Subcutaneous abdominal adipose tissue (tissue), 5 donors: ENCODE data around the gene CRYBG2.

ENCODE experiments used
- H3K27ac ChIP-seq: one replicate; pipeline ENCODE4 v1.7.0; 2013; ENCODE audit warnings: low read depth, mild to moderate bottlenecking, inconsistent platforms, low read length, moderate library complexity
- H3K27me3 ChIP-seq, 5 donors: one replicate each; pipeline ENCODE4 v1.7.0; 2013; ENCODE audit warnings: low read length in 5 of 5, inconsistent platforms in 1 of 5; ENCODE audit not compliant: control insufficient read depth in 5 of 5, insufficient read depth in 4 of 5
- H3K36me3 ChIP-seq, 5 donors: one replicate each; pipeline ENCODE4 v1.7.0; 2013; ENCODE audit warnings: low read length in 5 of 5; ENCODE audit not compliant: control insufficient read depth in 5 of 5, insufficient read depth in 5 of 5
- H3K4me1 ChIP-seq, 5 donors: one replicate each; pipeline ENCODE4 v1.7.0; 2013; ENCODE audit warnings: low read length in 5 of 5, mild to moderate bottlenecking in 3 of 5, moderate library complexity in 1 of 5; ENCODE audit not compliant: control insufficient read depth in 5 of 5, insufficient read depth in 5 of 5
- H3K4me3 ChIP-seq, 5 donors: one replicate each; pipeline ENCODE4 v1.7.0; 2013; ENCODE audit warnings: low read length in 5 of 5, low read depth in 1 of 5
- H3K9ac ChIP-seq, 5 donors: one replicate each; pipeline ENCODE4 v1.7.0; 2013; ENCODE audit warnings: low read length in 5 of 5, mild to moderate bottlenecking in 4 of 5, moderate library complexity in 3 of 5
- H3K9me3 ChIP-seq, 5 donors: one replicate each; pipeline ENCODE4 v1.7.0; 2013; ENCODE audit warnings: low read length in 5 of 5; ENCODE audit not compliant: control insufficient read depth in 5 of 5
- donor health status: healthy.
- donor health status: healthy.
- donor health status: healthy.
- donor health status: healthy.
- donor health status: healthy.

Gene CRYBG2

GRCh38 chr1:26277719-26278118, 76.2 kb downstream of the CRYBG2 start:
- H3K9ac ChIP-seq, result peak overlapping the region in 1 of 5 donors; percentile 49
- H3K27me3 ChIP-seq, result no peaks in the 10 kb centered on the region
- no peak overlapping the region for H3K4me3 ChIP-seq
- H3K9me3 ChIP-seq, result no peaks in the 10 kb centered on the region
- peaks cover 18 to 76% (median 66%) of the 10 kb centered on the region in 5 donors for H3K4me1 ChIP-seq
- H3K27ac ChIP-seq, result peak overlapping the region; percentile 96
- H3K36me3 ChIP-seq, result peaks cover 0 to 16% (median 14%) of the 10 kb centered on the region in 5 donors

GRCh38 chr1:26277261-26277661, 76.7 kb downstream of the CRYBG2 start:
- peaks cover 18 to 73% (median 61%) of the 10 kb centered on the region in 5 donors for H3K4me1 ChIP-seq

GRCh38 chr1:26276432-26276838, 77.5 kb downstream of the CRYBG2 start:
- Histone ChIP-seq H3K27ac (peak overlapping the region; percentile 96), H3K9me3 (no peaks in the 10 kb centered on the region), H3K4me3 (no peak overlapping the region), H3K27me3 (no peaks in the 10 kb centered on the region), H3K9ac (peak overlapping the region in 3 of 5 donors; percentile 12 to 69 (median 44)), H3K36me3 (peaks cover 0 to 14% (median 12%) of the 10 kb centered on the region in 5 donors), H3K4me1 (peaks cover 18 to 66% (median 56%) of the 10 kb centered on the region in 5 donors)

More at GRCh38 chr1:26277261-26277661, 76.7 kb downstream of the CRYBG2 start:
- Histone ChIP-seq H3K27ac (peak overlapping the region; percentile 96), H3K9me3 (no peaks in the 10 kb centered on the region), H3K27me3 (no peaks in the 10 kb centered on the region), H3K4me3 (no peak overlapping the region), H3K9ac (peak overlapping the region in 2 of 5 donors; percentile 49 to 69), H3K36me3 (peaks cover 0 to 14% (median 10%) of the 10 kb centered on the region in 5 donors)

GRCh38 chr1:26275580-26276431, 78.1 kb downstream of the CRYBG2 start:
- Histone ChIP-seq H3K27me3 (no peaks in the 10 kb centered on the region), H3K4me1 (peaks cover 18 to 60% (median 49%) of the 10 kb centered on the region in 5 donors), H3K9ac (peak overlapping the region; percentile 44 to 69 (median 57)), H3K36me3 (peaks cover 0 to 10% (median 7%) of the 10 kb centered on the region in 5 donors), H3K27ac (peak overlapping the region; percentile 96), H3K4me3 (peak overlapping the region in 2 of 5 donors; percentile 40 to 50), H3K9me3 (no peaks in the 10 kb centered on the region)

- Histone ChIP-seq H3K4me1 (peaks cover 18 to 51% (median 42%) of the 10 kb centered on the region in 5 donors), H3K9me3 (no peaks in the 10 kb centered on the region), H3K36me3 (peaks cover 0 to 12% (median 8%) of the 10 kb centered on the region in 5 donors), H3K27me3 (no peaks in the 10 kb centered on the region), H3K27ac (peak overlapping the region; percentile 96), H3K4me3 (no peak overlapping the region), H3K9ac (no peak overlapping the region)
Measured at GRCh38 chr1:26274801-26275425, 79.0 kb downstream of the CRYBG2 start.
